OCI-LY7 (cell line): ENCODE results near the gene SLC1A7. TPM values are rescaled to one million over a fixed set of nuclear protein-coding genes. Genes with fewer than 3 reads are reported as not detected.

Source experiments
- BruUV-seq: library from RNA; stranded (reverse); fragments of 400-500 nt; replicated peaks from 2 replicates; lab custom pipeline; 2021; lab: Mats Ljungman, UMichigan
- CTCF ChIA-PET: fragments of 300-600 bp; sonication (Branson Sonifier 250); formaldehyde crosslinking; loops from one replicate; lab custom pipeline; 2022; ENCODE audit warnings: antibody characterized with exemption; ENCODE audit not compliant: unreplicated experiment; lab: Charles Lee
- POLR2A ChIA-PET: fragments of 300-600 bp; sonication (Branson Sonifier 250); formaldehyde crosslinking; loops from one replicate; lab custom pipeline; 2022; ENCODE audit warnings: antibody characterized with exemption; lab: Charles Lee
- DNase-seq: peaks from one replicate; pipeline ENCODE4 v3.0.0-alpha.2; 2015; ENCODE audit warnings: low spot score
- H2AFZ ChIP-seq: fragments of 200-600 bp; sonication (generic), shearing (Covaris generic); 2 replicates; pipeline ENCODE4 v1.6.1; 2014; ENCODE audit warnings: mild to moderate bottlenecking, antibody characterized with exemption, low read length, moderate library complexity
- H3K27ac ChIP-seq: fragments of 200-600 bp; sonication (generic); 2 replicates; pipeline ENCODE4 v1.5.1; 2014; ENCODE audit warnings: mixed run types, low read depth, mild to moderate bottlenecking, moderate library complexity, low read length, inconsistent platforms; ENCODE audit not compliant: poor library complexity, severe bottlenecking
- H3K36me3 ChIP-seq: fragments of 200-600 bp; sonication (generic); 2 replicates; pipeline ENCODE4 v1.6.1; 2014; ENCODE audit warnings: mild to moderate bottlenecking, antibody characterized with exemption, low read length, moderate library complexity, mixed read lengths; ENCODE audit not compliant: insufficient read depth
- H3K4me1 ChIP-seq: fragments of 200-600 bp; sonication (generic); 2 replicates; pipeline ENCODE4 v1.5.1; 2014; ENCODE audit warnings: mild to moderate bottlenecking, low read length; ENCODE audit not compliant: insufficient read depth, poor library complexity, severe bottlenecking
- H3K4me2 ChIP-seq: fragments of 200-600 bp; sonication (generic); 2 replicates; pipeline ENCODE4 v1.6.1; 2014; ENCODE audit warnings: mild to moderate bottlenecking, low read length
- H3K4me3 ChIP-seq: fragments of 200-600 bp; sonication (generic); 2 replicates; pipeline ENCODE4 v1.5.1; 2014; ENCODE audit warnings: mild to moderate bottlenecking, low read depth, low read length; ENCODE audit not compliant: poor library complexity, severe bottlenecking
- H3K79me2 ChIP-seq: fragments of 200-600 bp; sonication (generic); 2 replicates; pipeline ENCODE4 v1.6.1; 2016; ENCODE audit warnings: low read depth, mild to moderate bottlenecking, low read length, moderate library complexity, mixed read lengths; ENCODE audit not compliant: insufficient read depth
- H3K9me2 ChIP-seq: fragments of 200-600 bp; sonication (generic); 2 replicates; pipeline ENCODE4 v1.6.1; 2016; ENCODE audit warnings: mild to moderate bottlenecking, low read length, mixed read lengths; ENCODE audit not compliant: insufficient read depth
- H3K9me3 ChIP-seq: fragments of 200-600 bp; sonication (generic); 2 replicates; pipeline ENCODE4 v1.6.1; 2014; ENCODE audit warnings: mild to moderate bottlenecking, mixed run types, low read length, mixed read lengths
- H4K20me1 ChIP-seq: fragments of 200-600 bp; sonication (generic); 2 replicates; pipeline ENCODE4 v1.6.1; 2014; ENCODE audit warnings: mild to moderate bottlenecking, antibody characterized with exemption, low read length, moderate library complexity, mixed read lengths; ENCODE audit not compliant: insufficient read depth
- EZH2phosphoT487 ChIP-seq: fragments of 200-600 bp; sonication (generic); IDR thresholded peaks from 2 replicates; pipeline ENCODE4 v1.6.1; 2018; ENCODE audit warnings: low read depth, borderline replicate concordance, mild to moderate bottlenecking, mixed run types, antibody characterized with exemption, low read length, moderate library complexity, mixed read lengths
- intact Hi-C: fragments of 100-400 bp; cut with micrococcal nuclease; formaldehyde crosslinking; loops from one replicate; pipeline ENCODE4 v1.10.0; 2022; ENCODE audit not compliant: unreplicated experiment
- total RNA-seq, 2 experiments: library from RNA; depleted of rRNA in 1 of 2; stranded (reverse); fragments of >200 nt in 1 of 2; shearing (Covaris generic) in 1 of 2; gene quantifications; 2 replicates each; pipeline ENCODE4 v1.2.3, GENCODE V29; 2014 to 2022
- TF ChIP-seq, protein P1 (sequence below): fragments of 200-600 bp; sonication (generic); conservative IDR thresholded peaks from 2 replicates; pipeline ENCODE4 v1.5.1; 2014; ENCODE audit warnings: mild to moderate bottlenecking, antibody characterized with exemption, low read length, moderate library complexity, mixed read lengths

Gene SLC1A7
- total RNA-seq, 2 experiments from 2014 or later: not detected

DNA sequence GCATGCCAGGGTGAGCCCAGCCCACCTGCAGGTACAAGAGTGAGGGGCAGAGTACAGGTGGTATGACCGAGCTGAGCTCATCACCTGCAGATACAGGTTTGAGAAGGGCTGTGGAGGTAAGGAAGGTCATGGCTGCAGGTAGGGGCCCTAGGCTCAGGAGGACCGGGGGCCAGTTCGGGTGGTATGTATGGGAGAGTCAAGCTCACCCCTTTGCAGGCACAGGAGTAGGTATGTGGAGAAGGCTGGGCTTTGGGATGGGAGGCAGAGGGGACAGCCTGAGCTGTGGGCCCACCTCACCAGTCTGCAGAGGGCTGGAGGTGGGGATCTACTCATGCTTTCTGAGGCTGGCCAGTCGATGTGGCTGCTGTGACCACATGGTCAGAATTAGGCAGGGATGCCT is 63.2 kb downstream of the SLC1A7 start:
- no peak for DNase-seq
- no peak overlapping the region for H3K4me2 ChIP-seq
- no peaks in the 10 kb centered on the region for H3K9me2 ChIP-seq
- no peak overlapping the region for H3K27ac ChIP-seq
- intact Hi-C loops: no loop called here
- BruUV-seq: no TSS peak
- TF ChIP-seq EZH2phosphoT487: no peak
- TF ChIP-seq, protein P1, sequence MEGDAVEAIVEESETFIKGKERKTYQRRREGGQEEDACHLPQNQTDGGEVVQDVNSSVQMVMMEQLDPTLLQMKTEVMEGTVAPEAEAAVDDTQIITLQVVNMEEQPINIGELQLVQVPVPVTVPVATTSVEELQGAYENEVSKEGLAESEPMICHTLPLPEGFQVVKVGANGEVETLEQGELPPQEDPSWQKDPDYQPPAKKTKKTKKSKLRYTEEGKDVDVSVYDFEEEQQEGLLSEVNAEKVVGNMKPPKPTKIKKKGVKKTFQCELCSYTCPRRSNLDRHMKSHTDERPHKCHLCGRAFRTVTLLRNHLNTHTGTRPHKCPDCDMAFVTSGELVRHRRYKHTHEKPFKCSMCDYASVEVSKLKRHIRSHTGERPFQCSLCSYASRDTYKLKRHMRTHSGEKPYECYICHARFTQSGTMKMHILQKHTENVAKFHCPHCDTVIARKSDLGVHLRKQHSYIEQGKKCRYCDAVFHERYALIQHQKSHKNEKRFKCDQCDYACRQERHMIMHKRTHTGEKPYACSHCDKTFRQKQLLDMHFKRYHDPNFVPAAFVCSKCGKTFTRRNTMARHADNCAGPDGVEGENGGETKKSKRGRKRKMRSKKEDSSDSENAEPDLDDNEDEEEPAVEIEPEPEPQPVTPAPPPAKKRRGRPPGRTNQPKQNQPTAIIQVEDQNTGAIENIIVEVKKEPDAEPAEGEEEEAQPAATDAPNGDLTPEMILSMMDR: no peak
- no peaks in the 10 kb centered on the region for H4K20me1 ChIP-seq
- H3K4me3 ChIP-seq: no peak overlapping the region
- H3K79me2 ChIP-seq: no peaks in the 10 kb centered on the region
- no peaks in the 10 kb centered on the region for H3K36me3 ChIP-seq
- H3K9me3 ChIP-seq: no peaks in the 10 kb centered on the region
- no peak overlapping the region for H2AFZ ChIP-seq
- ChIA-PET POLR2A (no interaction called here), CTCF (no interaction called here)
- H3K4me1 ChIP-seq: no peaks in the 10 kb centered on the region

DNA sequence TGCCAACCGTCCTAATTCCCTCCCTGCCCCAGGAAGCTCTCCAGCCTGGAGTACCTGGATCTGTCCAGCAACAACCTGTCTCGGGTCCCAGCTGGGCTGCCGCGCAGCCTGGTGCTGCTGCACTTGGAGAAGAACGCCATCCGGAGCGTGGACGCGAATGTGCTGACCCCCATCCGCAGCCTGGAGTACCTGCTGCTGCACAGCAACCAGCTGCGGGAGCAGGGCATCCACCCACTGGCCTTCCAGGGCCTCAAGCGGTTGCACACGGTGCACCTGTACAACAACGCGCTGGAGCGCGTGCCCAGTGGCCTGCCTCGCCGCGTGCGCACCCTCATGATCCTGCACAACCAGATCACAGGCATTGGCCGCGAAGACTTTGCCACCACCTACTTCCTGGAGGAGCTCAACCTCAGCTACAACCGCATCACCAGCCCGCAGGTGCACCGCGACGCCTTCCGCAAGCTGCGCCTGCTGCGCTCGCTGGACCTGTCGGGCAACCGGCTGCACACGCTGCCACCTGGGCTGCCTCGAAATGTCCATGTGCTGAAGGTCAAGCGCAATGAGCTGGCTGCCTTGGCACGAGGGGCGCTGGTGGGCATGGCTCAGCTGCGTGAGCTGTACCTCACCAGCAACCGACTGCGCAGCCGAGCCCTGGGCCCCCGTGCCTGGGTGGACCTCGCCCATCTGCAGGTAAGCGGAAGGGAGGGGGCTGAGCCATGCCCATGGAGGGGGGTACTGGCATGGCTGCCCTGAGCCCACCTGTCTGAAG is 63.9 kb downstream of the SLC1A7 start:
- no peaks in the 10 kb centered on the region for H4K20me1 ChIP-seq
- H2AFZ ChIP-seq: no peak overlapping the region
- no peaks in the 10 kb centered on the region for H3K4me1 ChIP-seq
- no peak overlapping the region for H3K4me2 ChIP-seq
- ChIA-PET CTCF (no interaction called here), POLR2A (no interaction called here)
- no TSS peak for BruUV-seq
- H3K4me3 ChIP-seq: no peak overlapping the region
- H3K27ac ChIP-seq: no peak overlapping the region
- no peak for TF ChIP-seq EZH2phosphoT487
- TF ChIP-seq, protein P1: no peak
- no peaks in the 10 kb centered on the region for H3K9me3 ChIP-seq
- intact Hi-C loops: no loop called here
- no peaks in the 10 kb centered on the region for H3K9me2 ChIP-seq
- H3K36me3 ChIP-seq: no peaks in the 10 kb centered on the region
- no peaks in the 10 kb centered on the region for H3K79me2 ChIP-seq
- no peak for DNase-seq

GRCh38 chr1:53077599-53077965 is 64.9 kb downstream of the SLC1A7 start:
- Histone ChIP-seq H3K79me2 (no peaks in the 10 kb centered on the region), H3K36me3 (no peaks in the 10 kb centered on the region), H4K20me1 (no peaks in the 10 kb centered on the region), H3K9me2 (no peaks in the 10 kb centered on the region), H2AFZ (no peak overlapping the region), H3K4me3 (no peak overlapping the region), H3K4me2 (no peak overlapping the region), H3K9me3 (no peaks in the 10 kb centered on the region), H3K27ac (no peak overlapping the region), H3K4me1 (no peaks in the 10 kb centered on the region)
- DNase-seq: no peak
- ChIA-PET POLR2A (no interaction called here), CTCF (no interaction called here)
- intact Hi-C loops: no loop called here
- BruUV-seq: no TSS peak
- no peak for TF ChIP-seq EZH2phosphoT487
- TF ChIP-seq, protein P1: no peak
